B cell (primary cell): ENCODE results near the gene SDC4. TPM values are rescaled to one million over a fixed set of nuclear protein-coding genes. Genes with fewer than 3 reads are reported as not detected.

Experiments
- ATAC-seq: fragments of 200-7000 bp; cut with Tn5 transposase; one replicate; pipeline ENCODE4 v1.10.0; 2021; ENCODE audit warnings: low read depth, mild to moderate bottlenecking, moderate number of reproducible peaks, moderate library complexity
- CTCF ChIA-PET: fragments of 350-600 bp; sonication (Branson Sonifier 250); formaldehyde crosslinking; loops from one replicate; lab custom pipeline; 2021; ENCODE audit warnings: antibody characterized with exemption, inconsistent platforms; lab: Charles Lee
- POLR2A ChIA-PET: fragments of 350-600 bp; sonication (Branson Sonifier 250); formaldehyde crosslinking; loops from one replicate; lab custom pipeline; 2021; ENCODE audit warnings: antibody characterized with exemption; lab: Charles Lee
- DNase-seq: peaks from one replicate; pipeline ENCODE4 v3.0.0; 2013
- H2AFZ ChIP-seq: 2 replicates; pipeline ENCODE4 v1.6.1; 2012; ENCODE audit warnings: mild to moderate bottlenecking, low read depth, low read length; ENCODE audit not compliant: insufficient read depth, poor library complexity, severe bottlenecking
- H3K27ac ChIP-seq, 2 donors: 1 replicate in 1 of 2; 2 replicates in 1 of 2; pipeline ENCODE4 v1.5.1; 2012 to 2013; ENCODE audit warnings: low read length in 2 of 2, mild to moderate bottlenecking in 2 of 2, moderate library complexity in 1 of 2
- H3K27me3 ChIP-seq, 4 experiments: fragments of 200-600 bp in 1 of 4; sonication (generic) in 1 of 4; replicated peaks in 1 of 4; 1 replicate in 2 of 4; 2 replicates in 2 of 4; pipeline versions ENCODE4 v1.6.1 to v1.7.0; 2013 to 2016; ENCODE audit warnings: low read length in 3 of 4, mild to moderate bottlenecking in 2 of 4, mixed read lengths in 1 of 4, moderate library complexity in 1 of 4; ENCODE audit not compliant: insufficient read depth in 4 of 4, control insufficient read depth in 3 of 4; ENCODE audit errors: control extremely low read depth in 1 of 4
- H3K36me3 ChIP-seq, 2 experiments: replicated peaks in 1 of 2; 1 replicate in 1 of 2; 2 replicates in 1 of 2; pipeline versions ENCODE4 v1.6.1 to v1.7.1; 2013; ENCODE audit warnings: low read length in 1 of 2; ENCODE audit not compliant: insufficient read depth in 2 of 2, control insufficient read depth in 1 of 2; ENCODE audit errors: control extremely low read depth in 1 of 2, extremely low read depth in 1 of 2
- H3K4me1 ChIP-seq, 2 donors: fragments of 200-600 bp in 1 of 2; sonication (generic) in 1 of 2; 1 replicate in 1 of 2; 2 replicates in 1 of 2; pipeline versions ENCODE4 v1.5.1 to v1.6.1; 2013 to 2017; ENCODE audit warnings: low read length in 2 of 2; ENCODE audit not compliant: control insufficient read depth in 2 of 2, insufficient read depth in 2 of 2
- H3K4me2 ChIP-seq: replicated peaks from 2 replicates; pipeline ENCODE3; 2012; ENCODE audit warnings: mild to moderate bottlenecking, low read depth, low read length; ENCODE audit not compliant: poor library complexity, severe bottlenecking
- H3K4me3 ChIP-seq, 5 experiments: fragments of 200-600 bp in 1 of 5; sonication (generic) in 1 of 5; 1 replicate in 3 of 5; 2 replicates in 2 of 5; pipeline versions ENCODE4 v1.5.1 to v1.7.0; 2011 to 2016; ENCODE audit warnings: low read length in 4 of 5, mild to moderate bottlenecking in 4 of 5, low read depth in 2 of 5, control low read depth in 1 of 5, moderate library complexity in 1 of 5; ENCODE audit not compliant: insufficient read depth in 1 of 5; ENCODE audit errors: control extremely low read depth in 1 of 5, extremely low read depth in 1 of 5
- H3K79me2 ChIP-seq: fragments of 200-600 bp; sonication (generic); one replicate; pipeline ENCODE4 v1.6.0; 2016; ENCODE audit warnings: low read length; ENCODE audit not compliant: control insufficient read depth, insufficient read depth
- H3K9ac ChIP-seq: fragments of 200-600 bp; sonication (generic); 2 replicates; pipeline ENCODE4 v1.6.1; 2017; ENCODE audit warnings: mild to moderate bottlenecking, low read length, moderate library complexity
- H3K9me3 ChIP-seq, 3 donors: one replicate each; pipeline versions ENCODE4 v1.6.1 to v1.7.1; 2013; ENCODE audit warnings: low read length in 2 of 3; ENCODE audit not compliant: control insufficient read depth in 2 of 3, insufficient read depth in 1 of 3; ENCODE audit errors: control extremely low read depth in 1 of 3
- H4K20me1 ChIP-seq: 2 replicates; pipeline ENCODE4 v1.6.0; 2012; ENCODE audit warnings: mild to moderate bottlenecking, low read length; ENCODE audit not compliant: insufficient read depth, control insufficient read depth, poor library complexity, severe bottlenecking
- H3K27ac Mint-ChIP-seq: one replicate; pipeline ENCODE4 v1.8.0; 2021; ENCODE audit warnings: mixed read lengths
- H3K27me3 Mint-ChIP-seq: one replicate; pipeline ENCODE4 v1.8.0; 2021; ENCODE audit warnings: mixed read lengths
- H3K4me1 Mint-ChIP-seq: one replicate; pipeline ENCODE4 v1.8.0; 2021; ENCODE audit warnings: mixed read lengths
- H3K4me3 Mint-ChIP-seq: one replicate; pipeline ENCODE4 v1.8.0; 2021; ENCODE audit warnings: mixed read lengths
- H3K9me3 Mint-ChIP-seq: one replicate; pipeline ENCODE4 v1.8.0; 2022; ENCODE audit warnings: mixed read lengths; ENCODE audit not compliant: insufficient read depth
- EZH2 ChIP-seq: IDR thresholded peaks from 2 replicates; pipeline ENCODE4 v1.6.1; 2012; ENCODE audit warnings: borderline replicate concordance, low read depth, mild to moderate bottlenecking, moderate library complexity, low read length; ENCODE audit not compliant: insufficient read depth, poor library complexity, severe bottlenecking
- WGBS: methylation state at CpG from one replicate; pipeline ENCODE4 v1.1.5; 2013; ENCODE audit warnings: missing lambda C conversion rate; ENCODE audit not compliant: insufficient coverage; 5-methylcytosine and 5-hydroxymethylcytosine counted together
- intact Hi-C: fragments of 100-400 bp; cut with micrococcal nuclease; formaldehyde crosslinking; loops from one replicate; pipeline ENCODE4 v1.10.0; 2022
- polyA plus RNA-seq: library from polyadenylated mRNA; depleted of rRNA; stranded (reverse); fragments of >200 nt; gene quantifications from 2 replicates; pipeline ENCODE4 v1.2.3, GENCODE V29; 2012
- total RNA-seq, 2 donors: library from RNA; stranded (reverse); fragments of 120-200 nt in 1 of 2; gene quantifications; 1 replicate in 1 of 2; 2 replicates in 1 of 2; pipeline versions ENCODE4 v1.2.3 to v1.2.4, GENCODE V29; 2013 to 2022
- TF ChIP-seq, protein P1 (sequence below): fragments of 200-600 bp; IDR thresholded peaks from one replicate; pipeline ENCODE4 v1.8.0; 2022; ENCODE audit warnings: antibody characterized with exemption, mild to moderate bottlenecking

Gene SDC4
- total and polyA plus RNA-seq, 2 donors (not counting 1 experiment from before 2014, with no cell fraction given), result 0.04 TPM; not detected in 1

DNA sequence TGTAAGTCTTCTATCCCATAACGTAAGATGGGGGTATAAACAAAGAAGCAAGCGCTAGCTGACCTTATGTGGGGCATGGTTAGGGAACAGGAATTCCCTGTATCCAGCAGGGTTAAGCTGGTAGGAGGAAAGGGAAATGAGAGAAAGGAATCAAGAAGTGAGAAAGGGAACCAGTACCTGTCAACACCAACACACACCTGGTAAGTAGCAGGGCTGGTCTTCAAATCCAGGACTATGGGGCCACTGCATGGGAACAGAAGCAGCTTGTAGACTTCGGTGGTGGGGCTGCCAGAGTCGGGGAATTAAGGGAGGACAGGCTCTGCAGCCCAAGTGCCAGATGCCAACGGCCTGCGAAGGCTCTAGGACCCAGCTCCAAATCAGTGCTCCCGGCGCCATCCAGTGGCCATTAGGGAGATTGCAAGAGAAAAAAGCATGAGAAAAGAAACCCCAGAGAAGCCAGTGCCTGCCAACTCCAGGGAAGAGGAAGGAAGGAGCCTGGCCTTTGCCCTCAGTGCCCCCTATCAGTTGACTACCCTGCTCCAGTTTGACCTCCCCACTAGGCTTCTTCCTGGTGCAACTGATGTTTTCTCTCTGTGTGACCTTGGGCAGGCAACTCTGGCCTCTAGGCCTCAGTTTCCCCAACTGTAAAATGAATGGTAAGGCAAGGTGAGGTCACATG, 57.4 kb downstream of the SDC4 start:
- ChIA-PET CTCF (interaction anchor here (0.7 to 6.2 kb wide), 31 partner anchors 8 to 606 kb away, joined by 3 to 52 read pairs (median 3); partner anchors contain the start of genes KCNK15 and SYS1), POLR2A (no interaction called here)
- Histone ChIP-seq H3K79me2 (no peaks in the 10 kb centered on the region), H3K9ac (no peak overlapping the region), H3K4me1 (peaks cover 13 to 21% of the 10 kb centered on the region in 2 donors), H3K9me3 (peaks cover 0 to 3% (median 2%) of the 10 kb centered on the region in 3 donors), H2AFZ (no peak overlapping the region), H3K27ac (no peak overlapping the region), H3K27me3 (peaks cover 0 to 32% (median 18%) of the 10 kb centered on the region in 4 experiments), H3K36me3 (no peaks in the 10 kb centered on the region), H3K4me2 (no peak overlapping the region), H4K20me1 (no peaks in the 10 kb centered on the region), H3K4me3 (no peak overlapping the region)
- intact Hi-C loops, result loop anchor here (10.0 kb wide), 1 partner anchor 606 kb away; no protein-coding TSS in a partner anchor
- Mint-ChIP-seq H3K4me3 (no peak overlapping the region), H3K9me3 (no peaks in the 10 kb centered on the region), H3K4me1 (peaks cover 18% of the 10 kb centered on the region), H3K27ac (no peak overlapping the region), H3K27me3 (peaks cover 44% of the 10 kb centered on the region)
- WGBS, result 32% methylated on average over 7 of the region's 8 CpGs
- peak; percentile 76 for DNase-seq
- TF ChIP-seq EZH2, result no peak
- TF ChIP-seq, protein P1, sequence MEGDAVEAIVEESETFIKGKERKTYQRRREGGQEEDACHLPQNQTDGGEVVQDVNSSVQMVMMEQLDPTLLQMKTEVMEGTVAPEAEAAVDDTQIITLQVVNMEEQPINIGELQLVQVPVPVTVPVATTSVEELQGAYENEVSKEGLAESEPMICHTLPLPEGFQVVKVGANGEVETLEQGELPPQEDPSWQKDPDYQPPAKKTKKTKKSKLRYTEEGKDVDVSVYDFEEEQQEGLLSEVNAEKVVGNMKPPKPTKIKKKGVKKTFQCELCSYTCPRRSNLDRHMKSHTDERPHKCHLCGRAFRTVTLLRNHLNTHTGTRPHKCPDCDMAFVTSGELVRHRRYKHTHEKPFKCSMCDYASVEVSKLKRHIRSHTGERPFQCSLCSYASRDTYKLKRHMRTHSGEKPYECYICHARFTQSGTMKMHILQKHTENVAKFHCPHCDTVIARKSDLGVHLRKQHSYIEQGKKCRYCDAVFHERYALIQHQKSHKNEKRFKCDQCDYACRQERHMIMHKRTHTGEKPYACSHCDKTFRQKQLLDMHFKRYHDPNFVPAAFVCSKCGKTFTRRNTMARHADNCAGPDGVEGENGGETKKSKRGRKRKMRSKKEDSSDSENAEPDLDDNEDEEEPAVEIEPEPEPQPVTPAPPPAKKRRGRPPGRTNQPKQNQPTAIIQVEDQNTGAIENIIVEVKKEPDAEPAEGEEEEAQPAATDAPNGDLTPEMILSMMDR, result peak; percentile 92
- peak; percentile 57 for ATAC-seq
